Measurements from ENCODE around the gene HMCN1. TPM values are rescaled to one million over a fixed set of nuclear protein-coding genes. Genes with fewer than 3 reads are reported as not detected.

The HMCN1 gene
- polyA plus RNA-seq, 1 donor from 2014 or later, result 0.66 TPM

GRCh38 chr1:186076006-186076405, 341.8 kb downstream of the HMCN1 start:
- H3K27ac ChIP-seq (ENCODE audit: low read length), result no peak overlapping the region
- no peak overlapping the region for H2AFZ ChIP-seq (ENCODE audit: low read depth, low read length)
- H3K9me2 ChIP-seq (ENCODE audit: insufficient read depth, low read length), result no peaks in the 10 kb centered on the region
- H3K27me3 ChIP-seq (ENCODE audit: insufficient read depth, low read depth, low read length), result no peaks in the 10 kb centered on the region
- H3K36me3 ChIP-seq (ENCODE audit: insufficient read depth, low read length), result no peaks in the 10 kb centered on the region
- no peaks in the 10 kb centered on the region for H3F3A ChIP-seq (ENCODE audit: insufficient read depth, low read length, poor library complexity, severe bottlenecking)
- no peak overlapping the region for H3K4me2 ChIP-seq (ENCODE audit: low read length)
- H3K4me3 ChIP-seq (ENCODE audit: low read length), result no peak overlapping the region
- H3K9ac ChIP-seq (ENCODE audit: low read length), result no peak overlapping the region
- H3K9me3 ChIP-seq (ENCODE audit: low read length), result no peaks in the 10 kb centered on the region
- H3K79me2 ChIP-seq (replicated peaks; ENCODE audit: insufficient read depth, low read length), result no peaks in the 10 kb centered on the region
- TF ChIP-seq MXI1 (conservative IDR thresholded peaks at IDR 0.05; ENCODE audit: poor library complexity, severe bottlenecking) (no peak), RAD21 (conservative IDR thresholded peaks at IDR 0.05) (no peak), SMC3 (conservative IDR thresholded peaks at IDR 0.05; ENCODE audit: poor library complexity) (no peak)
- H4K20me1 ChIP-seq (ENCODE audit: insufficient read depth), result no peaks in the 10 kb centered on the region

GRCh38 chr1:186078245-186078644, 344.1 kb downstream of the HMCN1 start:
- Histone ChIP-seq H3K9ac (ENCODE audit: low read length) (no peak overlapping the region), H3K79me2 (replicated peaks; ENCODE audit: insufficient read depth, low read length) (no peaks in the 10 kb centered on the region), H3F3A (ENCODE audit: insufficient read depth, low read length, poor library complexity, severe bottlenecking) (no peaks in the 10 kb centered on the region), H3K27ac (ENCODE audit: low read length) (no peak overlapping the region), H3K4me2 (ENCODE audit: low read length) (no peak overlapping the region), H3K9me2 (ENCODE audit: insufficient read depth, low read length) (no peaks in the 10 kb centered on the region), H2AFZ (ENCODE audit: low read depth, low read length) (no peak overlapping the region), H3K9me3 (ENCODE audit: low read length) (no peaks in the 10 kb centered on the region), H3K36me3 (ENCODE audit: insufficient read depth, low read length) (no peaks in the 10 kb centered on the region), H4K20me1 (ENCODE audit: insufficient read depth) (no peaks in the 10 kb centered on the region), H3K27me3 (ENCODE audit: insufficient read depth, low read depth, low read length) (no peaks in the 10 kb centered on the region), H3K4me3 (ENCODE audit: low read length) (no peak overlapping the region)
- TF ChIP-seq EP300 (conservative IDR thresholded peaks at IDR 0.05; ENCODE audit: poor library complexity, severe bottlenecking) (no peak), POLR2AphosphoS5 (IDR thresholded peaks at IDR 0.05) (no peak), TAF1 (IDR thresholded peaks at IDR 0.05; ENCODE audit: low read depth) (no peak), CTCF (IDR thresholded peaks at IDR 0.05; ENCODE audit: poor library complexity, severe bottlenecking) (no peak), EZH2 (IDR thresholded peaks at IDR 0.05; ENCODE audit: borderline replicate concordance, insufficient read depth, low read length, poor library complexity, severe bottlenecking) (no peak), RAD21 (conservative IDR thresholded peaks at IDR 0.05) (no peak), MXI1 (conservative IDR thresholded peaks at IDR 0.05; ENCODE audit: poor library complexity, severe bottlenecking) (no peak)
- TF ChIP-seq, protein P1, sequence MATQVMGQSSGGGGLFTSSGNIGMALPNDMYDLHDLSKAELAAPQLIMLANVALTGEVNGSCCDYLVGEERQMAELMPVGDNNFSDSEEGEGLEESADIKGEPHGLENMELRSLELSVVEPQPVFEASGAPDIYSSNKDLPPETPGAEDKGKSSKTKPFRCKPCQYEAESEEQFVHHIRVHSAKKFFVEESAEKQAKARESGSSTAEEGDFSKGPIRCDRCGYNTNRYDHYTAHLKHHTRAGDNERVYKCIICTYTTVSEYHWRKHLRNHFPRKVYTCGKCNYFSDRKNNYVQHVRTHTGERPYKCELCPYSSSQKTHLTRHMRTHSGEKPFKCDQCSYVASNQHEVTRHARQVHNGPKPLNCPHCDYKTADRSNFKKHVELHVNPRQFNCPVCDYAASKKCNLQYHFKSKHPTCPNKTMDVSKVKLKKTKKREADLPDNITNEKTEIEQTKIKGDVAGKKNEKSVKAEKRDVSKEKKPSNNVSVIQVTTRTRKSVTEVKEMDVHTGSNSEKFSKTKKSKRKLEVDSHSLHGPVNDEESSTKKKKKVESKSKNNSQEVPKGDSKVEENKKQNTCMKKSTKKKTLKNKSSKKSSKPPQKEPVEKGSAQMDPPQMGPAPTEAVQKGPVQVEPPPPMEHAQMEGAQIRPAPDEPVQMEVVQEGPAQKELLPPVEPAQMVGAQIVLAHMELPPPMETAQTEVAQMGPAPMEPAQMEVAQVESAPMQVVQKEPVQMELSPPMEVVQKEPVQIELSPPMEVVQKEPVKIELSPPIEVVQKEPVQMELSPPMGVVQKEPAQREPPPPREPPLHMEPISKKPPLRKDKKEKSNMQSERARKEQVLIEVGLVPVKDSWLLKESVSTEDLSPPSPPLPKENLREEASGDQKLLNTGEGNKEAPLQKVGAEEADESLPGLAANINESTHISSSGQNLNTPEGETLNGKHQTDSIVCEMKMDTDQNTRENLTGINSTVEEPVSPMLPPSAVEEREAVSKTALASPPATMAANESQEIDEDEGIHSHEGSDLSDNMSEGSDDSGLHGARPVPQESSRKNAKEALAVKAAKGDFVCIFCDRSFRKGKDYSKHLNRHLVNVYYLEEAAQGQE (IDR thresholded peaks at IDR 0.05; ENCODE audit: borderline replicate concordance), result no peak
